A549 (cell line): ENCODE measurements around the gene PLCXD3. TPM values are rescaled to one million over a fixed set of nuclear protein-coding genes. Genes with fewer than 3 reads are reported as not detected.
A peak's percentile ranks its signal among the peaks of the same experiment; 100 is the strongest.

Source experiments
- ATAC-seq, 2 experiments: fragments of 200-7000 bp in 1 of 2; fragments of >200 bp in 1 of 2; cut with Nextera tagmentation in 1 of 2; cut with Tn5 transposase in 1 of 2; 3 replicates each; pipeline versions ENCODE4 v1.8.0 to v1.9.1; 2018 to 2020; ENCODE audit warnings: mild to moderate bottlenecking in 1 of 2, moderate library complexity in 1 of 2
- CTCF ChIA-PET: fragments of 300-600 bp; sonication (Branson Sonifier 250); formaldehyde crosslinking; extraction: SDS; loops from one replicate; lab custom pipeline; 2021; ENCODE audit warnings: antibody characterized with exemption, inconsistent platforms; lab: Yijun Ruan, JAX
- POLR2A ChIA-PET: fragments of 350-600 bp; formaldehyde crosslinking; extraction: SDS; loops from one replicate; lab custom pipeline; 2021; ENCODE audit warnings: antibody characterized with exemption, inconsistent platforms; lab: Yijun Ruan, JAX
- DNase-seq, 2 experiments: peaks; one replicate each; pipeline versions ENCODE4 v3.0.0 to v3.0.0-alpha.2; 2011 to 2016; ENCODE audit warnings: low read depth in 1 of 2, low spot score in 1 of 2
- FAIRE-seq: peaks from 2 replicates; lab custom pipeline; 2011; peaks lifted over from hg19 to GRCh38; lab: Jason Lieb, UNC
- H3K27ac ChIP-seq, 2 experiments: fragments of >200 bp; sonication (Bioruptor Twin); formaldehyde crosslinking; 3 replicates each; pipeline ENCODE4 v1.5.1; 2016 to 2017
- H3K4me1 ChIP-seq: fragments of >200 bp; sonication (Bioruptor Twin); formaldehyde crosslinking; 3 replicates; pipeline ENCODE4 v1.6.1; 2016
- H3K4me2 ChIP-seq: fragments of >200 bp; sonication (Bioruptor Twin); formaldehyde crosslinking; 3 replicates; pipeline ENCODE4 v1.6.1; 2016
- H3K4me3 ChIP-seq: fragments of >200 bp; sonication (Bioruptor Twin); formaldehyde crosslinking; 3 replicates; pipeline ENCODE4 v1.5.1; 2016
- H3K9me3 ChIP-seq: fragments of >200 bp; sonication (Bioruptor Twin); formaldehyde crosslinking; 3 replicates; pipeline ENCODE4 v1.6.1; 2016
- CHD2 ChIP-seq: fragments of 150-350 bp; IDR thresholded peaks from 2 replicates; pipeline ENCODE4 v1.6.1; 2014; ENCODE audit warnings: low read length; ENCODE audit not compliant: partially characterized antibody
- FOSL2 ChIP-seq, 2 experiments: fragments of 450-650 bp in 1 of 2; fragments of >200 bp in 1 of 2; sonication (Bioruptor Twin) in 1 of 2; formaldehyde crosslinking; IDR thresholded peaks; 2 replicates each; pipeline versions ENCODE4 v1.5.0 to v1.6.1; 2016 to 2020; ENCODE audit warnings: mild to moderate bottlenecking in 1 of 2, moderate library complexity in 1 of 2
- HDAC2 ChIP-seq: fragments of 200-600 bp; sonication (generic); IDR thresholded peaks from 2 replicates; pipeline ENCODE4 v1.6.1; 2016
- HOXA7 ChIP-seq: fragments of 250-450 bp; sonication (Bioruptor Pico); IDR thresholded peaks from 2 replicates; pipeline ENCODE4 v1.5.0; 2020; ENCODE audit warnings: mild to moderate bottlenecking, moderate library complexity
- HOXB13 ChIP-seq: fragments of 250-450 bp; sonication (Bioruptor Pico); IDR thresholded peaks from 2 replicates; pipeline ENCODE4 v1.5.0; 2020; ENCODE audit warnings: low read depth, mild to moderate bottlenecking, moderate library complexity
- HOXB5 ChIP-seq: fragments of 250-450 bp; sonication (Bioruptor Pico); IDR thresholded peaks from 2 replicates; pipeline ENCODE4 v1.5.0; 2020; ENCODE audit warnings: mild to moderate bottlenecking, moderate library complexity
- NR3C1 ChIP-seq: fragments of >200 bp; sonication (Bioruptor Twin); formaldehyde crosslinking; IDR thresholded peaks from 3 replicates; pipeline ENCODE4 v1.6.1; 2017
- PHF8 ChIP-seq: fragments of 200-600 bp; sonication (generic); IDR thresholded peaks from 2 replicates; pipeline ENCODE4 v1.6.1; 2016; ENCODE audit warnings: low read depth, mild to moderate bottlenecking, antibody characterized with exemption, moderate library complexity, borderline replicate concordance
- POLR2AphosphoS2 ChIP-seq: conservative IDR thresholded peaks from 2 replicates; pipeline ENCODE4 v1.6.1; 2012; ENCODE audit warnings: low read length, improper control_type of control experiment, inconsistent platforms
- RAD21 ChIP-seq, 2 experiments: fragments of >200 bp in 1 of 2; sonication (Bioruptor Twin) in 1 of 2; formaldehyde crosslinking in 1 of 2; IDR thresholded peaks in 1 of 2; conservative IDR thresholded peaks in 1 of 2; 2 replicates in 1 of 2; 3 replicates in 1 of 2; pipeline ENCODE4 v1.6.1; 2012 to 2018; ENCODE audit warnings: inconsistent platforms in 1 of 2
- RARB ChIP-seq: fragments of 250-450 bp; sonication (Bioruptor Pico); IDR thresholded peaks from 2 replicates; pipeline ENCODE4 v1.8.0; 2021; ENCODE audit warnings: mild to moderate bottlenecking, moderate library complexity
- RCOR1 ChIP-seq: fragments of 150-350 bp; IDR thresholded peaks from 2 replicates; pipeline ENCODE4 v1.6.1; 2014; ENCODE audit warnings: antibody characterized with exemption, low read length, low read depth
- WGBS: methylation state at CpG from one replicate; pipeline ENCODE4 v1.1.6; 2017; ENCODE audit errors: missing lambda C conversion rate; 5-methylcytosine and 5-hydroxymethylcytosine counted together
- polyA minus RNA-seq: library from RNA; depleted of rRNA, polyadenylated mRNA; stranded (reverse); fragments of >200 nt; gene quantifications from 2 replicates; pipeline ENCODE4 v1.2.3, GENCODE V29; 2011; rRNA and poly(A)+ RNA removed
- polyA plus RNA-seq, 4 experiments: library from polyadenylated mRNA; depleted of rRNA in 3 of 4; stranded (reverse); fragments of >200 nt; fragmentation: RNase III in 1 of 4; extraction: RNeasy Plus Mini Kit Qiagen cat#74134 plus additional on column Dnase treatment in 1 of 4; gene quantifications; 2 replicates in 3 of 4; 3 replicates in 1 of 4; pipeline ENCODE4 v1.2.3, GENCODE V29; 2011 to 2017
- TF ChIP-seq, protein P1 (sequence below): IDR thresholded peaks from 2 replicates; pipeline ENCODE4 v1.6.1; 2012; ENCODE audit warnings: low read depth, borderline replicate concordance
- TF ChIP-seq, protein P2 (sequence below): IDR thresholded peaks from 2 replicates; pipeline ENCODE4 v1.6.1; 2012
- TF ChIP-seq, protein P3 (sequence below): fragments of 450-650 bp; IDR thresholded peaks from 2 replicates; pipeline ENCODE4 v1.6.1; 2014; ENCODE audit warnings: antibody characterized with exemption

PLCXD3 gene, protein sequence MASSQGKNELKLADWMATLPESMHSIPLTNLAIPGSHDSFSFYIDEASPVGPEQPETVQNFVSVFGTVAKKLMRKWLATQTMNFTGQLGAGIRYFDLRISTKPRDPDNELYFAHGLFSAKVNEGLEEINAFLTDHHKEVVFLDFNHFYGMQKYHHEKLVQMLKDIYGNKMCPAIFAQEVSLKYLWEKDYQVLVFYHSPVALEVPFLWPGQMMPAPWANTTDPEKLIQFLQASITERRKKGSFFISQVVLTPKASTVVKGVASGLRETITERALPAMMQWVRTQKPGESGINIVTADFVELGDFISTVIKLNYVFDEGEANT
- 1.6 and 2.2 TPM in 2 replicates for polyA plus RNA-seq (2011; rRNA removed)
- 0.15 and 0.17 TPM in 2 replicates for polyA plus RNA-seq (2012; cell fraction: cytosol; rRNA removed)
- 0.10 and 0.11 TPM in 2 replicates for polyA plus RNA-seq (2012; cell fraction: nucleus; rRNA removed)
- 0.56 to 1.6 TPM (median 1.2 TPM) in 3 replicates for polyA plus RNA-seq (2017; fragmentation: RNase III; extraction: RNeasy Plus Mini Kit Qiagen cat#74134 plus additional on column Dnase treatment)
- polyA minus RNA-seq: 1.0 and 1.1 TPM in 2 replicates

DNA sequence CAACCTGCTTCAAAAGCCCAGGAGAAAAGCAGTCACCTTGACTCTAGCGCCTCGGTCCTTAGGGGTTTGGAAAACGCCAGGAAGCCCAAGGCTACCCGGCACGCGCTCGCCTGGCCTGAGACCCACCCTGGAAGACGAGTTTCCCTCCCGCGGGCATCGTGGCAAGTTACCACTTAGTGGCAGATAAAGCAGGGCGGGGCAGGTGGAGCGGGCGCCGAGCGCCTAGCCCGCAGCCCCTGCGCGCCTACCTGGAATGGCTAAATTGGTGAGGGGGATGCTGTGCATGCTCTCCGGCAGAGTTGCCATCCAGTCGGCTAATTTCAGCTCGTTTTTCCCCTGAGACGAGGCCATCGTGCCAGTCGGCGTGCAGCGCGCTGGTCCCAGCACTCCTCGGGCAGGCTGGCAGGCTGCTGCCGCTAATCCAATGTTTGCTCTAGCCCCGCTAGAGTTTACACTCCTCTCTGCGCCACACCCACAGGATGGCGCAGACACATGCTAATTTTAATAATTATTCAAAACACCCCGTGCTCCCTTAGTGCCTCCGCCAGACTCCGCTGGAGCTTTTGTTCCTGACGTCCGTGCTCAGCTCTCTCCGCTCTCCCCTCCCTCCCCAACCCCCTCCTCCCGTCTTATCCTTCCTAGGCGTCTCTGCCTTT lies at the start of gene PLCXD3:
Gene PLCXD3, minus strand, starts transcription at position 426 of the 656 bp plus-strand sequence. Its CDS starts 75 bp downstream, at position 351.
- Histone ChIP-seq H3K4me1 (peaks cover 16% of the 10 kb centered on the region; the same call in 2 of the 3 replicates), H3K27ac (peak within 1 kb of the TSS; percentile 40 to 70; a peak in 5 of 6 replicates), H3K4me2 (peak within 1 kb of the TSS; percentile 79), H3K4me3 (peak within 1 kb of the TSS; percentile 52), H3K9me3 (no peaks in the 10 kb centered on the region)
- 1% methylated on average over 30 of the region's 41 CpGs for WGBS
- no peak for FAIRE-seq
- ChIA-PET CTCF (interaction anchor here (1.1 kb wide), 1 partner anchor 605 kb away, joined by 3 read pairs; no protein-coding TSS in a partner anchor), POLR2A (no interaction called here)
- TF ChIP-seq RAD21 (conservative IDR thresholded peaks at IDR 0.05 in 1 of 2, IDR thresholded peaks at IDR 0.05 in 1 of 2) (0 out of 5 replicates have a peak, but pooled peaks of 1 of the 2 experiments have one; percentile 15), HOXB13 (CRISPR knock-in tag) (no peak)
- TF ChIP-seq, protein P1, sequence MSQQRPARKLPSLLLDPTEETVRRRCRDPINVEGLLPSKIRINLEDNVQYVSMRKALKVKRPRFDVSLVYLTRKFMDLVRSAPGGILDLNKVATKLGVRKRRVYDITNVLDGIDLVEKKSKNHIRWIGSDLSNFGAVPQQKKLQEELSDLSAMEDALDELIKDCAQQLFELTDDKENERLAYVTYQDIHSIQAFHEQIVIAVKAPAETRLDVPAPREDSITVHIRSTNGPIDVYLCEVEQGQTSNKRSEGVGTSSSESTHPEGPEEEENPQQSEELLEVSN: peak; percentile 77
- DNase-seq: peak; percentile 15 to 32
- ATAC-seq: peak; percentile 91 to 92

DNA sequence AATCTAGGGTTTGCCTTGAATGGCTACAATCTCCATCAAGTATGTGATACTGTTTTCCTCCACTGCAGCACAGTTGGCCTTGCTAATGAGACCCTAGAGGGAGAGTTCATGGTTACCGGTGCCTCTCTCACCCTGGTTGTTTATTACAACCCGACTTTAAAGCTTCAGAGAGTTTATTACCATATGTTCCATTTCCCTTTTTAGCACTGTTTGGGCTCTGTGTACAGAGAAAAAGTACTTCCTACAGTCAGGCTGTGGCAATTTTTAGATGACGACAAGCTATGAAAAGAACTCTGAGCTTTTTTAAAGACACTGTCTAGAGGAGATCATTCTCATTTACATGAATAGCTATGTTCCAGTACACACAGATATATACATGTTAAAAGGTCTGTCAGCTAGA lies 48.8 kb upstream of the PLCXD3 start:
- no peak for TF ChIP-seq HDAC2
- no peak for TF ChIP-seq CHD2
- no peak for TF ChIP-seq NR3C1
- no peak for ATAC-seq
- FAIRE-seq: no peak
- H3K4me3 ChIP-seq: no peak overlapping the region
- no peak overlapping the region for H3K27ac ChIP-seq
- CTCF ChIA-PET: no interaction called here
- H3K4me1 ChIP-seq: no peaks in the 10 kb centered on the region
- POLR2A ChIA-PET: no interaction called here
- H3K9me3 ChIP-seq: no peaks in the 10 kb centered on the region
- 43% methylated on average over 3 of the region's 3 CpGs for WGBS
- no peak for DNase-seq
- H3K4me2 ChIP-seq: no peak overlapping the region

DNA sequence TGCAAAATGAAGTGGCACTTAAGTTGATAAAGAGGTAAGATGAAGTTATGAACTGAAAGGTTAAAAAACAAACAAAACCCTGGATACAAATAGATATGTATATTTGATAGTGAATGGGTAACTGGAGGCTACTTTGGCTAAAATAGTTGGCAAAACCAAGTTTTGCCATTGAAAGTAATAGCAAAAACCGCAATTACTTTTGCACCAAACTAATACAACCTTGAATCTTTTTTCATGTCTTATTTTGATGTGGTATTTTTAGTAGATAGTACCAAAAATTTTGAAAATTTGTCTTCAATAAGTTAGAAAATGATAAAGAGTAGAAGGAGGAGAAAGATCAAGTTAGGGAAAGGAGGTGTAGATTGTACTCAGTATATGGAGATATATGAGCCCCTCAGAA lies 47.9 kb upstream of the PLCXD3 start:
- ATAC-seq: no peak
- ChIA-PET POLR2A (no interaction called here), CTCF (no interaction called here)
- Histone ChIP-seq H3K9me3 (no peaks in the 10 kb centered on the region), H3K4me3 (no peak overlapping the region), H3K4me2 (no peak overlapping the region), H3K4me1 (no peaks in the 10 kb centered on the region), H3K27ac (no peak overlapping the region)
- no peak for FAIRE-seq
- TF ChIP-seq, protein P2, sequence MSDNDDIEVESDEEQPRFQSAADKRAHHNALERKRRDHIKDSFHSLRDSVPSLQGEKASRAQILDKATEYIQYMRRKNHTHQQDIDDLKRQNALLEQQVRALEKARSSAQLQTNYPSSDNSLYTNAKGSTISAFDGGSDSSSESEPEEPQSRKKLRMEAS: no peak
- TF ChIP-seq HOXA7 (CRISPR knock-in tag) (no peak), PHF8 (no peak), RARB (CRISPR knock-in tag) (no peak), FOSL2 (IDR thresholded peaks at IDR 0.05) (no peak), FOSL2 (CRISPR knock-in tag; IDR thresholded peaks at IDR 0.05) (no peak), RCOR1 (no peak), POLR2AphosphoS2 (no peak), HOXB5 (CRISPR knock-in tag) (no peak)
- TF ChIP-seq, protein P3, sequence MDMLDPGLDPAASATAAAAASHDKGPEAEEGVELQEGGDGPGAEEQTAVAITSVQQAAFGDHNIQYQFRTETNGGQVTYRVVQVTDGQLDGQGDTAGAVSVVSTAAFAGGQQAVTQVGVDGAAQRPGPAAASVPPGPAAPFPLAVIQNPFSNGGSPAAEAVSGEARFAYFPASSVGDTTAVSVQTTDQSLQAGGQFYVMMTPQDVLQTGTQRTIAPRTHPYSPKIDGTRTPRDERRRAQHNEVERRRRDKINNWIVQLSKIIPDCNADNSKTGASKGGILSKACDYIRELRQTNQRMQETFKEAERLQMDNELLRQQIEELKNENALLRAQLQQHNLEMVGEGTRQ: no peak
- DNase-seq: no peak
- 0% methylated on average over 1 of the region's 1 CpG for WGBS
